ENCODE results near the gene FRY.

- TF ChIP-seq CTCF (IDR thresholded peaks at IDR 0.05) (no peak), ZNF121 (CRISPR knock-in tag; IDR thresholded peaks at IDR 0.05) (no peak), ZBTB21 (CRISPR knock-in tag; IDR thresholded peaks at IDR 0.05; ENCODE audit: borderline replicate concordance) (no peak), E2F5 (CRISPR knock-in tag; IDR thresholded peaks at IDR 0.05) (no peak), CREB1 (CRISPR knock-in tag; IDR thresholded peaks at IDR 0.05) (no peak), JUN (CRISPR knock-in tag; IDR thresholded peaks at IDR 0.05) (no peak)
Measured at GRCh38 chr13:32266130-32266529, 234.6 kb downstream of the FRY start.

Data from WTC11 (cell line).